Mononuclear cell (primary cell): Measurements from ENCODE around the gene TTC9. TPM values are rescaled to one million over a fixed set of nuclear protein-coding genes. Genes with fewer than 3 reads are reported as not detected.

ENCODE experiments used
- H3K27me3 ChIP-seq: 2 replicates; pipeline ENCODE4 v1.6.0; 2011; ENCODE audit warnings: low read length, control low read depth; ENCODE audit not compliant: insufficient read depth
- H3K4me1 ChIP-seq: 2 replicates; pipeline ENCODE4 v1.5.1; 2011; ENCODE audit warnings: mild to moderate bottlenecking, low read length, control low read depth; ENCODE audit not compliant: insufficient read depth
- H3K4me3 ChIP-seq: 2 replicates; pipeline ENCODE4 v1.5.1; 2011; ENCODE audit warnings: mild to moderate bottlenecking, low read length, moderate library complexity
- H3K9me3 ChIP-seq: 2 replicates; pipeline ENCODE4 v1.5.1; 2011; ENCODE audit warnings: low read depth, mild to moderate bottlenecking, control low read depth, low read length
- total RNA-seq: library from RNA; depleted of rRNA; stranded (reverse); fragments of >200 nt; gene quantifications from one replicate; pipeline ENCODE4 v1.2.3, GENCODE V29; 2012

The TTC9 gene
- total RNA-seq, 1 donor = 6.6 TPM

GRCh38 chr14:70709726-70710382 lies 68.1 kb downstream of the TTC9 start:
- H3K4me1 ChIP-seq = peaks cover 4% of the 10 kb centered on the region
- no peaks in the 10 kb centered on the region for H3K9me3 ChIP-seq
- no peak overlapping the region for H3K4me3 ChIP-seq
- H3K27me3 ChIP-seq = no peaks in the 10 kb centered on the region

DNA sequence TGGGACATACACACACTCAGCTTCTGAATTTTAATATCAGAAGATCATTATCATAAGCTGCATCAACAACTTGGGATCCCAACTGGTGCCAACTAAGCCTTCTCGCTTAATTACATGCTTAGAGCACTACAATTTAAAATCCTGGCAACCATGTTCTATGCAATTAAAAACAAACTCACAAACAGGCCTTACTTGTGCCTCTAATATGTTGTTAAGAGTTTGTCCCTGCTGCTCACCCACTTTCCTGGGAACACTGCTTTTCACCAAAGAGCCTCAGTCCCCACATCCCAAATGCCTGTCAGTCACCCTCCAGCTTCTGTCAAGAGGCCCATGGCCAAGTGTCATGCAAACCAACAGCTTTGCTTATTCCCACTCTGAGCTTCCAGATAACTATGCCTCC lies 69.7 kb downstream of the TTC9 start:
- Histone ChIP-seq H3K4me3 (no peak overlapping the region), H3K27me3 (peaks cover 3% of the 10 kb centered on the region), H3K9me3 (no peaks in the 10 kb centered on the region), H3K4me1 (peaks cover 4% of the 10 kb centered on the region)

GRCh38 chr14:70713096-70713495 lies 71.4 kb downstream of the TTC9 start:
- peaks cover 6% of the 10 kb centered on the region for H3K27me3 ChIP-seq
- H3K9me3 ChIP-seq = no peaks in the 10 kb centered on the region
- H3K4me1 ChIP-seq = peaks cover 4% of the 10 kb centered on the region
- H3K4me3 ChIP-seq = no peak overlapping the region

GRCh38 chr14:70713511-70713916 lies 71.8 kb downstream of the TTC9 start:
- Histone ChIP-seq H3K9me3 (no peaks in the 10 kb centered on the region), H3K4me3 (no peak overlapping the region), H3K27me3 (peaks cover 6% of the 10 kb centered on the region), H3K4me1 (peaks cover 4% of the 10 kb centered on the region)

GRCh38 chr14:70714055-70714550 lies 72.4 kb downstream of the TTC9 start:
- H3K27me3 ChIP-seq = peaks cover 6% of the 10 kb centered on the region
- H3K4me3 ChIP-seq = no peak overlapping the region
- no peaks in the 10 kb centered on the region for H3K9me3 ChIP-seq
- peaks cover 4% of the 10 kb centered on the region for H3K4me1 ChIP-seq

DNA sequence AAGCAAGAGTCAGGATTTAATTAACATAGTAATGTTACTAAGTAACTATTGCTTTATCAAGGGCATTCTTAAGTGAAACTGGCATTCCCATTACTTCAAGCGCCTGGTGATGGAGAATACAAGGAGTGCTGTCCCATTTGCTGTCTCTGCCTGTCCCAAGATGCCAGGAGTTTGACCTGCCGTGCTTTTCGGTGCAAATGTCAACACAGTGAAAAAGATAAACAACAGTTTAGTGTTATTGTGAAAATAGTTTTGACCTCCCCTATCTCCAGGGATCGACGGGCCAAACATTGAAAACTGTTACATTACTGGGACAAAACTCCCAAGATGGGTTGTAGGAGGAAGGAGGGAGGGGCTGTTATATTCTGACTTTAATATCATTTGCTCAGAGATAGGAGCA lies 74.8 kb downstream of the TTC9 start:
- peaks cover 6% of the 10 kb centered on the region for H3K27me3 ChIP-seq
- no peaks in the 10 kb centered on the region for H3K9me3 ChIP-seq
- H3K4me1 ChIP-seq = peaks cover 4% of the 10 kb centered on the region
- no peak overlapping the region for H3K4me3 ChIP-seq

- H3K27me3 ChIP-seq = peaks cover 6% of the 10 kb centered on the region
- no peak overlapping the region for H3K4me3 ChIP-seq
- peaks cover 4% of the 10 kb centered on the region for H3K4me1 ChIP-seq
- no peaks in the 10 kb centered on the region for H3K9me3 ChIP-seq
Measured at GRCh38 chr14:70716958-70717357, 75.2 kb downstream of the TTC9 start.

- peaks cover 4% of the 10 kb centered on the region for H3K4me1 ChIP-seq
- H3K9me3 ChIP-seq = no peaks in the 10 kb centered on the region
- peaks cover 6% of the 10 kb centered on the region for H3K27me3 ChIP-seq
Measured at GRCh38 chr14:70718383-70719118, 76.8 kb downstream of the TTC9 start.

GRCh38 chr14:70721542-70721941 lies 79.8 kb downstream of the TTC9 start:
- Histone ChIP-seq H3K27me3 (peaks cover 2% of the 10 kb centered on the region), H3K4me1 (no peaks in the 10 kb centered on the region), H3K9me3 (no peaks in the 10 kb centered on the region), H3K4me3 (no peak overlapping the region)

More at GRCh38 chr14:70718383-70719118, 76.8 kb downstream of the TTC9 start:
- H3K4me3 ChIP-seq = no peak overlapping the region

DNA sequence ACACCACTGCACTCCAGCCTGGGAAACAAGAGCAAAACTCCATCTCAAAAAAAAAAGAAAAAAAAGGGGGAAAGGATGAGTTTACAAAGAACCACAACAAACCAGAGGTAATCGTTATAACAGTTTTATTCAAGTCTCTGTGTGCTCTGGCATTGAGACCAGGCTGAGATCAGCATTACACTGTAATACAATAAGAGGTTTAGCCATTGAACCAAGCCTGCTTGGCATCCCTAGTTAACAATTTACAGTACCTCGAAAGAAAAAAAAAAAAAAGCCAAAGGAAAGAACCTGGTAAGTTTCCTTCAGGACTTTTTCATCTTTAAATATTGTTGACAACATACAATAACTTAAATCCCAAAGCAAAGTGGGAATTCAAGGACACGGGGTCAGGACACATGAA lies 80.7 kb downstream of the TTC9 start:
- H3K27me3 ChIP-seq = peaks cover 2% of the 10 kb centered on the region
- H3K4me1 ChIP-seq = no peaks in the 10 kb centered on the region
- no peaks in the 10 kb centered on the region for H3K9me3 ChIP-seq
- H3K4me3 ChIP-seq = no peak overlapping the region

GRCh38 chr14:70723276-70723675 lies 81.6 kb downstream of the TTC9 start:
- H3K27me3 ChIP-seq = no peaks in the 10 kb centered on the region
- H3K4me3 ChIP-seq = no peak overlapping the region
- no peaks in the 10 kb centered on the region for H3K4me1 ChIP-seq
- H3K9me3 ChIP-seq = no peaks in the 10 kb centered on the region

DNA sequence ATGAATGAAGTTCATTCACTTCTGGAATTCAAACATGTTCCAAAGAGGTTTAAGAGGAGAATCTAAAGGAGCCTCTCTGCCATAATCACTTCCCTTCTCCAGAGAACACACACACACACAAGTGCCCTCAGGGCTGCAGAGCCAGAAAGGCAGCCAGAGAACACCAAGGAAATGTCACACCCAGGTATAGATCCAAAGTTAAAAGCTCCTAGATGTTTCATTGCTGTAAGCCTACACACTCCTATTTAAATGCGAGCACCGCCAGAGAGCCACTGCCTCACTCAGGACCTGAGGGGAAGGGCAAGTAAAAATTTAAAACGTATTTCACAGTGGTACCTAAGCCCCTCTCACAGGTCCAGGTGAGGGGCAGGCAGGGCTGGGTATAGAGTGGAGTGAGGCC lies 82.4 kb downstream of the TTC9 start:
- no peaks in the 10 kb centered on the region for H3K27me3 ChIP-seq
- H3K9me3 ChIP-seq = no peaks in the 10 kb centered on the region
- H3K4me3 ChIP-seq = no peak overlapping the region
- no peaks in the 10 kb centered on the region for H3K4me1 ChIP-seq

DNA sequence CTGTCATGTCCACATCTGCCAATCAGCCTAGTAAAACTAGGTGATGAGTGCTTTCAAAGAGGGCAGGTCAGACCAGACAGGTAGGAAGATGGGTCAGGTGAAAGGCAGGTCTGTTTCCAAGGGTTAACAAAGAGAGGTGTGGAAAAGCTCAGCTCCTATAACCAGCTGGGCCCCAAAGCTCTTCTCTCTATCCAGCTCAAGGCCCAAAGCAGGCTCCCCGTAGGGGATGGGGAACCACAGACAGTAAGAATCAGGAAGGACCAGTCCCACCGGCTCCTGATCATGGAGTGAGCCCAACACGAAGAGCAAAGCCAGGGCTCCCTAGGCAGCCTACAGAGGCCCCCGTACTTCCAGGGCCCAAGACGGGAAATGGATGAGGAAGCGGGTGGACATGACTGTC lies 83.2 kb downstream of the TTC9 start:
- no peaks in the 10 kb centered on the region for H3K4me1 ChIP-seq
- no peak overlapping the region for H3K4me3 ChIP-seq
- no peaks in the 10 kb centered on the region for H3K27me3 ChIP-seq

More for the DNA sequence above, 83.2 kb downstream of the TTC9 start:
- H3K9me3 ChIP-seq = no peaks in the 10 kb centered on the region
